Measurements from ENCODE around the gene MYH11.
"Not testable (repeated sequence)": the region's sequence is repeated elsewhere in the genome, so short reads cannot be mapped to it uniquely, and the experiment has no call there.

MYH11 gene

GRCh38 chr16:15839204-15839603, 17.6 kb downstream of the MYH11 start:
- DNase-seq (ENCODE audit: low read depth): not testable (repeated sequence)

DNA sequence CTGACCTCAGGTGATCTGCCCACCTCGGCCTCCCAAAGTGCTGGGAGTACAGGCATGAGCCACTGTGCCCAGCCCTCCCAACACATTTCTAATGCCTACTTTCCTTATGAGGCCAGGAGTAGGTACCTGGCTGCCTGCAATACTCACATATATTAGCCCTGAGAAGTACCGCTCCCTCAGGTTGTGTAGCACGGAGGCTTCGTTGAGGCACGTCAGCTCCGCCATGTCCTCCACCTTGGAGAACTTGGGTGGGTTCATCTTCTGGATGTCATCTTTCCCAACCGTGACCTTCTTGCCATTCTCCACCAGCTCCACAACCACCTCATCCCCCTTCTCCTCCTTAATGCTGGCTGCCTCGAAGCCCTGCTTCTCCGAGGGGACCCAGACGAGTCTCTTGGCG, 19.1 kb downstream of the MYH11 start:
- DNase-seq (ENCODE audit: low read depth): no peak

GRCh38 chr16:15836965-15837611, 19.7 kb downstream of the MYH11 start:
- DNase-seq (ENCODE audit: low read depth): no peak

DNA sequence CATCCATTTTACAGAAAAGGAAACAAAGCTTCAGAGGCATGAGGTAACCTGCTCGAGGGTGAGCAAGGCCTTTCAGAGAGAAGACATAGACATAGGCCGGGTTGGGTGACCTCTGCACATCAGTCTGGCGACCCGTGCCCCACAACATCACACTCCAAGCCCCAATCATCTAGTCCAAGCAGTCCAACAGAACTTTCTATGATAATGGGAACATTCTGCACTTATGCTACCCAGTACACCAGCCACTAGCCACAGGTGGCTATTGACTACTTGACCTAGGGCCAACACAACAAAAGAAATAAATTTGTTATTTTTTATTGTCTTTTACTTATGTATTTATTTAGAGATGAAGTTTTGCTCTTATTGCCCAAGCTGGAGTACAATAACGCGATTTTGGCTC, 20.8 kb downstream of the MYH11 start:
- no peak for DNase-seq (ENCODE audit: low read depth)

GRCh38 chr16:15835136-15835878, 21.5 kb downstream of the MYH11 start:
- DNase-seq (ENCODE audit: low read depth): no peak

DNA sequence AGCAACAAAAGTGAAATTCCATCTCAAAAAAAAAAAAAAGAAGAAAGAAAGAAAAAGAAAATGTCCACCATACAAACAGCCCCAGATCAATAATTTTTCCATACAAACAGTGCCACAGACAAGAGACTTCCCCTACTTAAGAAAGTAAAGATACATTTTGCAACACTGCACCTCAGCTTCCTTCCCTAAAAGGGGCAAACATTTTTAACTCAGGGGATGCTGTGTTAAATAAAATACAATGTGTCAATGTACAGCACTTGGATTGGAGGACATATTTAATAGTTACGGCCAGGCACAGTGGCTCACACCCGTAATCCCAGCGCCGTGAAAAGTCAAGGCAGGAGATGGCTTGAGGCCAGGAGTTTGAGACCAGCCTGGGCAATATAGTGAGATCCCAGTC, 22.3 kb downstream of the MYH11 start:
- DNase-seq (ENCODE audit: low read depth): no peak

DNA sequence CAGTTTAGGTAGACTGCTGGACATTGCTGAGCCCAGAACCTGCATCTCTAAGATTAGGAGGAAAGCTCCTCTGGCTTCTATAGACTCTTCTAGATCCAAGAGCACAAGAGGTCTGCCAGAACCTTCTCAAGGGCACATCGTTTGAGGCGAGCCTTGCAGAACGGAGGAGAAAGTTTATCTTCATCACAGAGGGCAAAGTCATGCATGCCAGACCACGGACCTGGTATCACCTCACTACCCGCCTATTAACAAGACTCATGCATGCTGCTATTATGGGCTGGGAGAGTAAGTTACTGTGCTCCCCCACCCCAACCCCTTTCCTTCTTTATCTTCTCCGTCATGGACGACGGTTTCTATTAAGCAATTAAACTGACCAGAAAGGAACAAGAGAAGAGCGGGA, 23.3 kb downstream of the MYH11 start:
- no peak for DNase-seq (ENCODE audit: low read depth)

DNA sequence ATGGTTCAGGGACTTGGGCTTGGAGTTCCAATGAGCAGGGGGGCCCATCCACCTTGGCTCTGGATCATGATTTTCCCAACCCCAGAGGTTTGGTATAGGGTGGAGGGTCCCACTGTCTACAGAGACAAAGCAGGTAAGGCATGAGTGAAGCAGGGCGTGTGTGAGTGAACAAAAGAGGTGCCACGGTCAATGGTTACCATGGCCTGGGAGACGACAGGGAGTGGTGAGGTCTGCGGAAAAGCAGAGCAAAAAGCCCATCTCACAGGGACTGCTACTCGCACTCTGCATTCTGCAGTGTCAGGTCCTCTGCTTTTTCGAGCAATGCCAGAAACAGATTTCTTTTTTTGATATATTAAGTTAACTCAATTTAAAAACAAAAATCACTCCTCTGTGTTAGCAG, 24.6 kb downstream of the MYH11 start:
- no peak for DNase-seq (ENCODE audit: low read depth)

DNA sequence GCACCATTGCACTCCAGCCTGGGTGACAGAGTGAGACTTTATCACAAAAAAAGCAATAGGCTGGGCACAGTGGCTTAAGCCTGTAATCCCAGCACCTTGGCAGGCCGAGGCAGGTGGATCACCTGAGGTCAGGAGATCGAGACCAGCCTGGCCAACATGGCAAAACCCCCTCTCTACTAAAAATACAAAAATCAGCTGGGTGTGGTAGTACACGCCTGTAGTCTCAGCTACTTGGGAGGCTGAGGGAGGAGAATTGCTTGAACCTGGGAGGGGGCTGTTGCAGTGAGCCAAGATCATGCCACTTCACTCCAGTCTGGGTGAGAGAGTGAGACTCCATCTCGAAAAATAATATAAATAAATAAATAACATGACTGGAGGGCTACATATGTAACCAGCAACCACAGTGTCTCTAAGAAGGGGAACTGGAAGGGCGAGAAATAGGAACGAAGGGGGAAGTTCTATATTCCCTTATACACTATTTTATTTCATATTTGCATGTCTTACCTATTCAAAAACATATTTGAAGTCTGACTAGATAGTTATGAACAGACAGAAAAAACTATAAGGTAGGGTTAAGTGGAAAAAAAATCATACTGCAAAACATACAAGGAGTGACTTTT, 25.9 kb downstream of the MYH11 start:
- DNase-seq (ENCODE audit: low read depth): no peak

- no peak for DNase-seq (ENCODE audit: low read depth)
These were observed 27.4 kb downstream of the MYH11 start for GRCh38 chr16:15829460-15829859.

- DNase-seq (ENCODE audit: low read depth): no peak
These were observed 29.0 kb downstream of the MYH11 start for GRCh38 chr16:15827709-15828343.

- DNase-seq (ENCODE audit: low read depth): no peak
These were observed 29.5 kb downstream of the MYH11 start for GRCh38 chr16:15827299-15827698.

DNA sequence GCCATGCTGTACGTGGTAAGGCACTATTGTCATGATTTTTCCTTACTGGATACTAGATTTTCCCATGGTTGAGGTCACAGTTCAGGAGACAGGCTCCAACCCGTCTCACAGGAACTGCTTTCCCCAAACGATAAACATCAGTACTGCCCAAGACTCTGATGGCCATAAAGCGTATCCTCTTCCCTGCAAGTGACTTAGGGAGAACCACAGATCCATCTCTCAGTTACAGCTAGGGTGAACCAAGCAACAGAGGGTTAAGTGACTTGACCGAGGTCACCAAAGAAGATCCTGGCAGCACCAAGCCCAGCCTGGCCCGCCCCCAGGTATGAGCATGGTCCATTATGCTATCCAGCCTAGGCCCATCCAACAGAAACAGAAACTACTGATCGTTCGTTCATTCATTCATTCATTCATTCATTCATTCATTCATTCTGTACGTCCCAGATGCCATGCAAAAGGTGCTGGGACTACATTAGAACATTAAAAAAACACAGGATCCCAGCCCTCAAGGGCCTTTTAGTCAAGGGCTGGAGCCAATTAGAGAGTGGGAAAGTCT, 31.0 kb downstream of the MYH11 start:
- no peak for DNase-seq (ENCODE audit: low read depth)

GRCh38 chr16:15822957-15823356, 33.9 kb downstream of the MYH11 start:
- DNase-seq (ENCODE audit: low read depth): no peak

- no peak for DNase-seq (ENCODE audit: low read depth)
These were observed 36.0 kb downstream of the MYH11 start for GRCh38 chr16:15820837-15821236.

DNA sequence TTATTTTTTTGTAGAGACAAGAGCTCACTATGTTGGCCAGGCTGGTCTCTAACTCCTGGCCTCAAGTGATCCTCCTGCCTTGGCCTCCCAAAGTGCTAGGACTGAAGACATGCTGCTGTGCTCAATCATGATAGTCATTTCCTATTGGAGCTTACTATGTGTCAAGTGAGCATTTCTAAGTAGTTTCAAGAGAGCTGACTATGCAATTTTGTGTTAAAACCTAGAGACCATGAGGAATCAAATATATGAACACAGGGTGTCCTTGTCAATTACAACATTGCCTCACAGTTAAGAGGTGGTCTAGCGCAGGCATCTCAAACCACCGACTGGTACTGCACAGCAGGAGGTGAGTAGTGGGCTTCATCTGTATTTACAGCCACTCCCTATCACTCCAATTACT, 37.8 kb downstream of the MYH11 start:
- DNase-seq (ENCODE audit: low read depth): no peak

DNA sequence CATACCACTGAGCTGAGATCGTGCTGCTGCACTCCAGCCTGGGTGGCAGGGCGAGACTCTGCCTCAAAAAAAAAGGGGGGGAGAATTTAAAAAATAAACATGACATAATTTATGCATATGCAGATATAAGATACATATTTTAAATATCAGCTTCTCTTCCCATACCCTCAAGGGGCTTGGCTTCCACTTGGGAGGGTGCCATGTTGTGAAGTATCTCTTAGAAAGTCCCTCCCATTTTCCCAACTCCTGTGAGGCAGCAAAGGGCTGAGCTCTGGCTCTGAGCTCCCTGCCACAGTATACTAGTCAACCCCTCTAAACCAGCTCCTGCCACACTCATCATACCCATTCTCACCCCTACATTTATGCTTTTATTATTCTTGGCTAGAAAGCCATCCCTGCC, 39.4 kb downstream of the MYH11 start:
- no peak for DNase-seq (ENCODE audit: low read depth)

GRCh38 chr16:15816228-15816627, 40.6 kb downstream of the MYH11 start:
- DNase-seq (ENCODE audit: low read depth): no peak

- not testable (repeated sequence) for DNase-seq (ENCODE audit: low read depth)
These were observed 44.5 kb downstream of the MYH11 start for GRCh38 chr16:15812401-15812750.

DNA sequence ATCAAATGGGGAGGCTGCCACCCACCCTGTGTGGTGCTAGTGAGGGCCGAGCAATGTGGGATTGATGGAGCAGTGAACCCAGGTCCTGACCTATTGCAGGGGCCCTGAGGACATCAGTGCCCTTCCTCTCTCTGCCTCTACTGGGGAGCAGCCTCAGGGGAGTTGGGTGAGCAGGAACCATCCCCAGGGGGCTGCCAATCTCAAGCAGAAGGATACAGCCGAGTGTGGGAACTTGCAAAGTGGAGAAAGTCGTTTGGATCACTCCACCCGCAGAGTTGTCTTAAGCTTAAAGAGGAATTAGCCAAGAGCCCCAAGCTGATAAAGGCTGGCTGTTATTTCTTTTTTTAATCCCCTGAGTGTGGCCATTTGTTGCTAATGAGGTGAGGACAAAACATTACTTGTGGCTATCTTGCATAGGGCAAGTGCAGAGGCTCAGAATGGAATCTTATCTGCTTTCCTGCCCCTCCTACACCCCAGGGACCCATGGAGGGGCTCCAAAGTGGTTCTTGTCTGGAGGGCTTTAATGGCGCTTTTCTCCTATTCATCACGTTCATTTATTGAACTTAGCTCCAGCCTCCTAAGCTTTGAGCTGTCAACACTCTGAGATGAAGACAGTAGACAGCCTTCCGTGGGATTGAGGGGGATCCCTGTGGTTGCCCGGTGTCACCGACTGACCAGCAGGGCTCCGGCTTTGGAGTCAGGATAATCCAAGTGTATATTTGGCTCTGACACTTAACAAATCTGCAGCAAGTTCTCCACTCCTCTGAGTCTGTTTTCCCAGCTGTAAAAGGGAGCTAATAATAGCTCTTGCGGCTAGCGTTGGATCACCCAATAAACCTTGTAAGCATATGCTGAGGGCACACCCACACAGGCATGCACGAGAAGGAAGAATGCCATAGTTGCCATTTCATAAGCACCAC, 45.1 kb downstream of the MYH11 start:
- no peak for DNase-seq (ENCODE audit: low read depth)

- no peak for DNase-seq (ENCODE audit: low read depth)
These were observed 45.9 kb downstream of the MYH11 start for GRCh38 chr16:15810949-15811348.

DNA sequence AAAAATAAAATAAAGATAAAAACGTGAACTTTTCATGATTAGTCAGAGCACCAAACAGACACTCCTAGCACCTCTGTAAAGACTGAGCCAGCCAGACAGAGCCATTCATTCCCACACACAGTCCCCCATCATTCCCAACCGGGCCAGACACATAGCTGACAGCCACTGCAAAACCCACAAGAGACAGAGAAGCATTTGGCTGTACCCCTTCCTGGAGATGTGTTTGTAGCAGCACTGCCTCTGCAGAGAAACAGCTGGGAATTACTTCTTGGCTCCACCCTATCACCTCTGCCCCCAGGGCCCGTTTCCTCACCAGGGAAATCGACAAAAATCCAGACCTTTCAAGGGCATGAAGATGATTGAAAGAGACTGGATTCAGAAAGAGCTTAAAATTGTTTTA, 46.4 kb downstream of the MYH11 start:
- no peak for DNase-seq (ENCODE audit: low read depth)
